GM12878 (cell line): ENCODE results near the gene TBXAS1. TPM values are rescaled to one million over a fixed set of nuclear protein-coding genes. Genes with fewer than 3 reads are reported as not detected.

Experiments used
- ATAC-seq: fragments of 200-7000 bp; cut with Tn5 transposase; 3 replicates; pipeline ENCODE4 v1.9.1; 2020; ENCODE audit warnings: mild to moderate bottlenecking, moderate library complexity
- BruUV-seq: library from RNA; stranded (reverse); fragments of 400-500 nt; replicated peaks from 2 replicates; lab custom pipeline; 2021; lab: Mats Ljungman, UMichigan
- CTCF ChIA-PET: fragments of 300-600 bp; sonication (Branson Sonifier 250); formaldehyde crosslinking; extraction: SDS; loops from one replicate; lab custom pipeline; 2021; ENCODE audit warnings: inconsistent platforms; lab: Yijun Ruan, JAX
- POLR2A ChIA-PET: fragments of 350-600 bp; formaldehyde crosslinking; extraction: SDS; loops from one replicate; lab custom pipeline; 2021; ENCODE audit warnings: inconsistent platforms; lab: Charles Lee
- RAD21 ChIA-PET: fragments of 300-600 bp; sonication (Branson Sonifier 250); formaldehyde crosslinking; loops from one replicate; lab custom pipeline; 2023; ENCODE audit warnings: antibody characterized with exemption; ENCODE audit not compliant: unreplicated experiment; lab: Charles Lee
- SMC1A ChIA-PET: fragments of 300-600 bp; sonication (Branson Sonifier 250); formaldehyde crosslinking; loops from one replicate; lab custom pipeline; 2023; ENCODE audit not compliant: unreplicated experiment, uncharacterized antibody; lab: Charles Lee
- DNase-seq: peaks from one replicate; pipeline ENCODE4 v3.0.0-alpha.2; 2011; ENCODE audit warnings: low read depth, low spot score
- FAIRE-seq: peaks from 3 replicates; lab custom pipeline; 2011; peaks lifted over from hg19 to GRCh38; lab: Jason Lieb, UNC
- H2AFZ ChIP-seq: 2 replicates; pipeline ENCODE4 v1.6.0; 2011; ENCODE audit warnings: low read depth, low read length, control low read depth; ENCODE audit not compliant: control insufficient read depth
- H3K27ac ChIP-seq: 2 replicates; pipeline ENCODE4 v1.5.1; 2011; ENCODE audit warnings: control low read depth; ENCODE audit not compliant: control insufficient read depth, insufficient read depth
- H3K27me3 ChIP-seq, 2 experiments: replicated peaks in 1 of 2; 2 replicates each; pipeline versions ENCODE4 v1.6.0 to v1.6.1; 2011; ENCODE audit warnings: low read length in 1 of 2; ENCODE audit not compliant: control insufficient read depth in 2 of 2, insufficient read depth in 2 of 2
- H3K36me3 ChIP-seq, 2 experiments: 2 replicates each; pipeline ENCODE4 v1.5.1; 2011; ENCODE audit warnings: low read length in 1 of 2; ENCODE audit not compliant: control insufficient read depth in 2 of 2, insufficient read depth in 2 of 2
- H3K4me1 ChIP-seq: 2 replicates; pipeline ENCODE4 v1.6.1; 2011; ENCODE audit warnings: mild to moderate bottlenecking, low read length, moderate library complexity, mixed read lengths; ENCODE audit not compliant: control insufficient read depth, insufficient read depth
- H3K4me2 ChIP-seq: 2 replicates; pipeline ENCODE4 v1.6.0; 2011; ENCODE audit warnings: control low read depth; ENCODE audit not compliant: control insufficient read depth, insufficient read depth
- H3K4me3 ChIP-seq: fragments of 200-600 bp; sonication (generic); 2 replicates; pipeline ENCODE4 v1.5.1; 2016
- H3K79me2 ChIP-seq: 2 replicates; pipeline ENCODE4 v1.6.0; 2011; ENCODE audit warnings: low read length; ENCODE audit not compliant: control insufficient read depth, insufficient read depth
- H3K9ac ChIP-seq: 2 replicates; pipeline ENCODE4 v1.8.0; 2011; ENCODE audit warnings: low read length, control low read depth, mixed read lengths; ENCODE audit not compliant: control insufficient read depth, insufficient read depth
- H3K9me3 ChIP-seq: replicated peaks from 3 replicates; pipeline ENCODE4 v1.5.1; 2011; ENCODE audit warnings: mild to moderate bottlenecking, low read length; ENCODE audit not compliant: control insufficient read depth, insufficient read depth
- H4K20me1 ChIP-seq: 2 replicates; pipeline ENCODE4 v1.6.0; 2011; ENCODE audit not compliant: control insufficient read depth, insufficient read depth
- CBX3 ChIP-seq: fragments of 200-600 bp; sonication (generic); IDR thresholded peaks from 2 replicates; pipeline ENCODE4 v1.6.1; 2016; ENCODE audit warnings: low read depth, borderline replicate concordance
- CHD2 ChIP-seq: IDR thresholded peaks from 2 replicates; pipeline ENCODE4 v1.6.1; 2011; ENCODE audit warnings: low read depth, low read length, improper control_type of control experiment, borderline replicate concordance
- CREM ChIP-seq: IDR thresholded peaks from 2 replicates; pipeline ENCODE4 v1.6.1; 2014; ENCODE audit warnings: antibody characterized with exemption, low read depth
- FOS ChIP-seq: IDR thresholded peaks from 3 replicates; pipeline ENCODE4 v1.6.1; 2011; ENCODE audit warnings: borderline replicate concordance; ENCODE audit not compliant: insufficient read length; ENCODE audit errors: extremely low read depth
- FOXK2 ChIP-seq: fragments of 450-650 bp; IDR thresholded peaks from 2 replicates; pipeline ENCODE4 v1.6.1; 2017; ENCODE audit warnings: mild to moderate bottlenecking, moderate library complexity
- NFIC ChIP-seq: IDR thresholded peaks from 2 replicates; pipeline ENCODE4 v1.6.1; 2012; ENCODE audit warnings: low read depth, mild to moderate bottlenecking, inconsistent platforms, low read length, moderate library complexity
- PAX5 ChIP-seq: IDR thresholded peaks from 2 replicates; pipeline ENCODE4 v1.6.1; 2011; ENCODE audit warnings: low read depth, low read length, borderline replicate concordance
- POLR2AphosphoS2 ChIP-seq: IDR thresholded peaks from 2 replicates; pipeline ENCODE4 v1.6.1; 2011; ENCODE audit warnings: low read depth, mild to moderate bottlenecking, low read length, improper control_type of control experiment, moderate library complexity
- SREBF2 ChIP-seq: IDR thresholded peaks from 2 replicates; pipeline ENCODE4 v1.6.1; 2012; ENCODE audit warnings: mild to moderate bottlenecking, low read length
- SRF ChIP-seq, 2 experiments: IDR thresholded peaks; 2 replicates each; pipeline ENCODE4 v1.6.1; 2011; ENCODE audit warnings: low read depth in 2 of 2, low read length in 2 of 2, mild to moderate bottlenecking in 1 of 2, moderate library complexity in 1 of 2
- ZNF274 ChIP-seq: IDR thresholded peaks from one replicate; pipeline ENCODE4 v1.8.0; 2011; ENCODE audit not compliant: insufficient read length, insufficient read depth
- whole genome bisulfite sequencing: methylation state at CpG from one replicate; pipeline ENCODE4 v1.1.6; 2016; ENCODE audit warnings: low lambda C conversion rate; ENCODE audit not compliant: insufficient replicate concordance, insufficient coverage; ENCODE audit errors: missing lambda C conversion rate; 5-methylcytosine and 5-hydroxymethylcytosine counted together
- in situ Hi-C: fragments of 300-500 bp; cut with MboI; formaldehyde crosslinking; loops from 9 replicates; pipeline ENCODE4 v1.14.3; 2018; ENCODE audit warnings: mixed read lengths
- intact Hi-C: fragments of 100-400 bp; cut with micrococcal nuclease; formaldehyde crosslinking; loops from one replicate; pipeline ENCODE4 v1.14.2; 2022; ENCODE audit not compliant: unreplicated experiment
- polyA plus RNA-seq, 11 experiments: library from polyadenylated mRNA; depleted of rRNA in 4 of 11; unstranded in 6 of 11; stranded (reverse) in 5 of 11; fragments of >200 nt; fragmentation: Nextera tagmentation in 4 of 11; fragmentation: Illumina TruSeq in 1 of 11; extraction: Ambion mirVana in 4 of 11; extraction: Trizol in 1 of 11; gene quantifications; 1 replicate in 1 of 11; 2 replicates in 10 of 11; pipeline versions ENCODE4 v1.2.1 to v1.2.3, GENCODE V29; 2011 to 2016; ENCODE audit warnings: inconsistent platforms in 2 of 11, missing spikeins in 2 of 11, low read depth in 1 of 11
- total RNA-seq, 4 experiments: library from RNA; depleted of rRNA in 3 of 4; stranded (reverse); fragments of >200 nt in 3 of 4; fragmentation: Illumina TruSeq in 1 of 4; extraction: Trizol in 1 of 4; gene quantifications; 2 replicates each; pipeline versions ENCODE4 v1.2.1 to v1.2.3, GENCODE V29; 2013 to 2021
- TF ChIP-seq, protein P1 (sequence below): fragments of 150-350 bp; IDR thresholded peaks from 2 replicates; pipeline ENCODE4 v1.6.1; 2016; ENCODE audit warnings: low read depth, low read length
- TF ChIP-seq, protein P2 (sequence below): fragments of 450-650 bp; formaldehyde crosslinking; IDR thresholded peaks from 2 replicates; pipeline ENCODE4 v1.4.0; 2022; ENCODE audit warnings: mild to moderate bottlenecking, moderate library complexity

Gene TBXAS1
- total and polyA plus RNA-seq, 10 of the 15 experiments (the other 5 are each of a cell fraction or from before 2014, with no cell fraction given): 1.5 to 32.7 (median 16.3) TPM

DNA sequence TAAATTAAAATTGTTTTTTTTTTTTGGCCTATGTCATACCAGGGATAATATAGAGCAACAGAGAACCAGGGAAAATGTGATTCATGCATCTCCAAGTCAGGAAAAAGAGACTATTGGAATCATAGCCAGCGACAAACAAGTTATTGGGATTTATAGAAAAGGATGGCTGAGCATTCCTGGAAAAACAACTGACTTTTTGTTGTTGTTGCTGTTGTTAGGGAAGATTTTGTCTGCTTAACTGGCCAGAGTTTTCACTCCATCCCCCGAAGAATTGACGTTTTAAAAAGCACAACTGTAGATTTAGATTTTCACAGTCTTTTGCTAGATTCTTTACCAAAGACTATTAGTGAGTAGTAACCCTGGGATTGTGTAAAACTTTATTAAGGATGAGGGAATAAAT lies 112.4 kb downstream of the TBXAS1 start (continued):
- TF ChIP-seq, protein P1, sequence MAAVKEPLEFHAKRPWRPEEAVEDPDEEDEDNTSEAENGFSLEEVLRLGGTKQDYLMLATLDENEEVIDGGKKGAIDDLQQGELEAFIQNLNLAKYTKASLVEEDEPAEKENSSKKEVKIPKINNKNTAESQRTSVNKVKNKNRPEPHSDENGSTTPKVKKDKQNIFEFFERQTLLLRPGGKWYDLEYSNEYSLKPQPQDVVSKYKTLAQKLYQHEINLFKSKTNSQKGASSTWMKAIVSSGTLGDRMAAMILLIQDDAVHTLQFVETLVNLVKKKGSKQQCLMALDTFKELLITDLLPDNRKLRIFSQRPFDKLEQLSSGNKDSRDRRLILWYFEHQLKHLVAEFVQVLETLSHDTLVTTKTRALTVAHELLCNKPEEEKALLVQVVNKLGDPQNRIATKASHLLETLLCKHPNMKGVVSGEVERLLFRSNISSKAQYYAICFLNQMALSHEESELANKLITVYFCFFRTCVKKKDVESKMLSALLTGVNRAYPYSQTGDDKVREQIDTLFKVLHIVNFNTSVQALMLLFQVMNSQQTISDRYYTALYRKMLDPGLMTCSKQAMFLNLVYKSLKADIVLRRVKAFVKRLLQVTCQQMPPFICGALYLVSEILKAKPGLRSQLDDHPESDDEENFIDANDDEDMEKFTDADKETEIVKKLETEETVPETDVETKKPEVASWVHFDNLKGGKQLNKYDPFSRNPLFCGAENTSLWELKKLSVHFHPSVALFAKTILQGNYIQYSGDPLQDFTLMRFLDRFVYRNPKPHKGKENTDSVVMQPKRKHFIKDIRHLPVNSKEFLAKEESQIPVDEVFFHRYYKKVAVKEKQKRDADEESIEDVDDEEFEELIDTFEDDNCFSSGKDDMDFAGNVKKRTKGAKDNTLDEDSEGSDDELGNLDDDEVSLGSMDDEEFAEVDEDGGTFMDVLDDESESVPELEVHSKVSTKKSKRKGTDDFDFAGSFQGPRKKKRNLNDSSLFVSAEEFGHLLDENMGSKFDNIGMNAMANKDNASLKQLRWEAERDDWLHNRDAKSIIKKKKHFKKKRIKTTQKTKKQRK: no peak
- TF ChIP-seq, all 136 proteins: peak for 0

- in situ Hi-C loops: no loop called here
- BruUV-seq: no TSS peak
- ChIA-PET RAD21 (no interaction called here), SMC1A (interaction anchor here (0.7 kb wide), 1 partner anchor 294 kb away, joined by 3 read pairs; no protein-coding TSS in a partner anchor), POLR2A (no interaction called here), CTCF (no interaction called here)
- Histone ChIP-seq H3K79me2 (no peaks in the 10 kb centered on the region), H3K4me3 (no peak overlapping the region), H3K4me2 (no peak overlapping the region), H2AFZ (no peak overlapping the region), H3K9me3 (peaks cover 5% of the 10 kb centered on the region; the same call in 2 of the 3 replicates), H3K4me1 (no peaks in the 10 kb centered on the region), H4K20me1 (no peaks in the 10 kb centered on the region), H3K27ac (no peak overlapping the region), H3K27me3 (no peaks in the 10 kb centered on the region), H3K9ac (no peak overlapping the region), H3K36me3 (no peaks in the 10 kb centered on the region)
- intact Hi-C loops: no loop called here
- WGBS: 94% methylated on average over 2 of the region's 2 CpGs
- TF ChIP-seq CBX3 (no peak), CREM (no peak), POLR2AphosphoS2 (no peak), SRF (IDR thresholded peaks at IDR 0.05; ENCODE audit: low read depth in 2 of 2, low read length in 2 of 2) (no peak), CHD2 (no peak), ZNF274 (no peak), FOS (no peak), PAX5 (no peak), SREBF2 (no peak), NFIC (no peak), FOXK2 (no peak)
- TF ChIP-seq, protein P2, sequence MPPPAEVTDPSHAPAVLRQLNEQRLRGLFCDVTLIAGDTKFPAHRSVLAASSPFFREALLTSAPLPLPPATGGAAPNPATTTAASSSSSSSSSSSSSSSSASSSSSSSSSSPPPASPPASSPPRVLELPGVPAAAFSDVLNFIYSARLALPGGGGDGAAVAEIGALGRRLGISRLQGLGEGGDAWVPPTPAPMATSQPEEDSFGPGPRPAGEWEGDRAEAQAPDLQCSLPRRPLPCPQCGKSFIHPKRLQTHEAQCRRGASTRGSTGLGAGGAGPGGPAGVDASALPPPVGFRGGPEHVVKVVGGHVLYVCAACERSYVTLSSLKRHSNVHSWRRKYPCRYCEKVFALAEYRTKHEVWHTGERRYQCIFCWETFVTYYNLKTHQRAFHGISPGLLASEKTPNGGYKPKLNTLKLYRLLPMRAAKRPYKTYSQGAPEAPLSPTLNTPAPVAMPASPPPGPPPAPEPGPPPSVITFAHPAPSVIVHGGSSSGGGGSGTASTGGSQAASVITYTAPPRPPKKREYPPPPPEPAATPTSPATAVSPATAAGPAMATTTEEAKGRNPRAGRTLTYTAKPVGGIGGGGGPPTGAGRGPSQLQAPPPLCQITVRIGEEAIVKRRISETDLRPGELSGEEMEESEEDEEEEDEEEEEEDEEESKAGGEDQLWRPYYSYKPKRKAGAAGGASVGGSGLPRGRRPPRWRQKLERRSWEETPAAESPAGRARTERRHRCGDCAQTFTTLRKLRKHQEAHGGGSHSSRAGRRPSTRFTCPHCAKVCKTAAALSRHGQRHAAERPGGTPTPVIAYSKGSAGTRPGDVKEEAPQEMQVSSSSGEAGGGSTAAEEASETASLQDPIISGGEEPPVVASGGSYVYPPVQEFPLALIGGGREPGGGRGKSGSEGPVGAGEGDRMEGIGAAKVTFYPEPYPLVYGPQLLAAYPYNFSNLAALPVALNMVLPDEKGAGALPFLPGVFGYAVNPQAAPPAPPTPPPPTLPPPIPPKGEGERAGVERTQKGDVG (CRISPR knock-in tag): no peak
- no peak for ATAC-seq
- DNase-seq: no peak
- no peak for FAIRE-seq
Measured at GRCh38 chr7:139941866-139942265, 112.8 kb downstream of the TBXAS1 start.
